Adrenal gland (tissue), 12 donors: Measurements from ENCODE around the gene CNTNAP2. TPM values are rescaled to one million over a fixed set of nuclear protein-coding genes. Genes with fewer than 3 reads are reported as not detected.

ENCODE experiments used
- DNase-seq, 7 donors: peaks; one replicate each; pipeline ENCODE4 v3.0.0-alpha.2; 2019 to 2020
- H3K27ac ChIP-seq, 5 donors: fragments of 200-600 bp; sonication (generic) in 4 of 5; 1 replicate in 3 of 5; 2 replicates in 2 of 5; pipeline versions ENCODE4 v1.5.1 to v1.8.0; 2016 to 2020; ENCODE audit warnings: mild to moderate bottlenecking in 1 of 5
- H3K27me3 ChIP-seq: fragments of 200-600 bp; 2 replicates; pipeline ENCODE4 v1.8.0; 2021
- H3K36me3 ChIP-seq, 2 donors: fragments of 200-600 bp; replicated peaks in 1 of 2; 1 replicate in 1 of 2; 2 replicates in 1 of 2; pipeline versions ENCODE4 v1.5.1 to v1.8.0; 2018 to 2022
- H3K4me1 ChIP-seq, 2 donors: fragments of 200-600 bp; replicated peaks in 1 of 2; 1 replicate in 1 of 2; 2 replicates in 1 of 2; pipeline versions ENCODE4 v1.5.1 to v1.8.0; 2018 to 2021
- H3K4me3 ChIP-seq, 4 donors: fragments of 200-600 bp; sonication (generic) in 3 of 4; one replicate each; pipeline ENCODE4 v1.5.1; 2016 to 2018
- H3K9me3 ChIP-seq, 3 donors: fragments of 200-600 bp; sonication (generic) in 1 of 3; replicated peaks in 1 of 3; 1 replicate in 2 of 3; 2 replicates in 1 of 3; pipeline versions ENCODE4 v1.5.1 to v1.8.0; 2016 to 2021
- POLR2A ChIP-seq, 2 donors: fragments of 450-650 bp; IDR thresholded peaks; one replicate each; pipeline ENCODE4 v1.6.1; 2017; ENCODE audit warnings: antibody characterized with exemption in 2 of 2, mild to moderate bottlenecking in 2 of 2, moderate library complexity in 1 of 2
- WGBS, 4 donors: extraction: QIAGEN DNeasy Blood & Tissue Kit in 2 of 4; methylation state at CpG; one replicate each; pipeline versions ENCODE4 v1.1.5 to v1.1.7; 2013 to 2017; 5-methylcytosine and 5-hydroxymethylcytosine counted together
- intact Hi-C, 2 donors: fragments of 100-400 bp; cut with DNase I; formaldehyde crosslinking; loops; one replicate each; pipeline versions ENCODE4 v1.14.1 to v1.15.0; 2022 to 2023
- polyA plus RNA-seq, 3 donors: library from polyadenylated mRNA; stranded (reverse); fragments of 200-250 nt in 2 of 3; fragments of 350-450 nt in 1 of 3; fragmentation: Illumina TruSeq in 1 of 3; extraction: RNeasy Lipid Tissue Mini Kit (QIAGEN cat#74804) in 1 of 3; gene quantifications; one replicate each; pipeline ENCODE4 v1.2.3, GENCODE V29; 2013 to 2014
- total RNA-seq, 9 donors: library from RNA; depleted of rRNA in 4 of 9; stranded (reverse); fragments of >200 nt in 4 of 9; fragments of 120-200 nt in 1 of 9; fragmentation: NEBNext Ultra II Directional in 1 of 9; extraction: Animal tissue kit (Norgen Biotek cat#: 25700) in 1 of 9; gene quantifications; one replicate each; pipeline versions ENCODE4 v1.1.0 to v1.2.4, GENCODE V29; 2013 to 2023
- TF ChIP-seq, protein P1 (sequence below), 6 experiments: fragments of 450-650 bp in 4 of 6; fragments of 200-600 bp in 2 of 6; sonication (generic) in 1 of 6; IDR thresholded peaks; 1 replicate in 5 of 6; 2 replicates in 1 of 6; pipeline versions ENCODE4 v1.5.1 to v1.8.0; 2016 to 2021; ENCODE audit warnings: antibody characterized with exemption in 6 of 6, mild to moderate bottlenecking in 2 of 6, moderate library complexity in 1 of 6
- donor health status: healthy with polysubstance abuse.
- donor health status: Bipolar disorder and iron deficiency.
- donor health status: DM: yes; HTN: yes; CAD: no.
- donor health status: DM: no; HTN: no; CAD: no.
- donor health status: DM: no; HTN: no; CAD: no.
- donor health status: DM: yes; HTN: yes; CAD: no.

CNTNAP2 gene
- total and polyA plus RNA-seq, 12 donors: 0.14 to 6.3 (median 1.8) TPM; not detected in 2

DNA sequence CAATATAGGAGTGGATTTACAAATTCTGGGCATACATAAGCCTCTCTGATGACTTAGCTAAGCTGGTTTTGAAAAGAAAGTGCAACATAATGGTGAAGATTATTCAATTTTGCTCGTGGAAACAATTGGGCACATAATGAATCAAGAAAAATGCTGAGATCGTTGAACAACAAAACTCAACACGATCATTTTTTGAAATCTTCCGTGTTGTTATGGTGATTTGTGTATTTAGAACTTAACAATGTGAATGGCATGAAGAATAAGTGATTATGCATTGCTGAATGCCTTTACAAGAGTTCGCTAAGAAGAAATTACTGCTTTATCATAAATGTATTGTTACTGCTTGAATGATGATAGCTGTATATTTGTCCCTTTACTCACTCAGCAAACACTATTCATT is 875.0 kb downstream of the CNTNAP2 start:
- no peak for TF ChIP-seq POLR2A (IDR thresholded peaks at IDR 0.05)
- TF ChIP-seq, protein P1, sequence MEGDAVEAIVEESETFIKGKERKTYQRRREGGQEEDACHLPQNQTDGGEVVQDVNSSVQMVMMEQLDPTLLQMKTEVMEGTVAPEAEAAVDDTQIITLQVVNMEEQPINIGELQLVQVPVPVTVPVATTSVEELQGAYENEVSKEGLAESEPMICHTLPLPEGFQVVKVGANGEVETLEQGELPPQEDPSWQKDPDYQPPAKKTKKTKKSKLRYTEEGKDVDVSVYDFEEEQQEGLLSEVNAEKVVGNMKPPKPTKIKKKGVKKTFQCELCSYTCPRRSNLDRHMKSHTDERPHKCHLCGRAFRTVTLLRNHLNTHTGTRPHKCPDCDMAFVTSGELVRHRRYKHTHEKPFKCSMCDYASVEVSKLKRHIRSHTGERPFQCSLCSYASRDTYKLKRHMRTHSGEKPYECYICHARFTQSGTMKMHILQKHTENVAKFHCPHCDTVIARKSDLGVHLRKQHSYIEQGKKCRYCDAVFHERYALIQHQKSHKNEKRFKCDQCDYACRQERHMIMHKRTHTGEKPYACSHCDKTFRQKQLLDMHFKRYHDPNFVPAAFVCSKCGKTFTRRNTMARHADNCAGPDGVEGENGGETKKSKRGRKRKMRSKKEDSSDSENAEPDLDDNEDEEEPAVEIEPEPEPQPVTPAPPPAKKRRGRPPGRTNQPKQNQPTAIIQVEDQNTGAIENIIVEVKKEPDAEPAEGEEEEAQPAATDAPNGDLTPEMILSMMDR (IDR thresholded peaks at IDR 0.05): no peak
- Histone ChIP-seq H3K4me3 (no peak overlapping the region), H3K36me3 (no peaks in the 10 kb centered on the region), H3K4me1 (no peaks in the 10 kb centered on the region), H3K27me3 (no peaks in the 10 kb centered on the region), H3K27ac (no peak overlapping the region), H3K9me3 (no peaks in the 10 kb centered on the region)
- 65 to 75% (median 71%) methylated on average over 5 of the region's 5 CpGs for WGBS, 4 donors
- no peak for DNase-seq
- intact Hi-C loops: no loop called here

DNA sequence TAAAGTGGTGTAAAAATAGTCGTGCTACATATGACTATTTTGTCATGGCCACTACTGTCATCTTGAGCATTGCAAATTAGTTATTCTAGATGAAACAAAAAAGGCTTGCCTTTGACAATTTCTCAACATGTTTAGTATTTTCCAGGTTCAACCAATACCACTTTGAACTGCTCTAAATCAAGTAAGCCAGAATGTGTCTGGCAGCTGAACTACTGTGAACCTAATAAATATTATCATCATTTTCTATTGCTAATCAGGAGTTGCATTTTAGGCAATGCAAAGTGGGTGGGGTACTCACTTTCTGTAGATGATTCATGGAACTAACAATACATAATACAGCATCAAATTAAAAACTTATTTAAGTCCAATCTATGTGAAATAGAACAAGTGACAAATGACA is 877.2 kb downstream of the CNTNAP2 start:
- Histone ChIP-seq H3K36me3 (no peaks in the 10 kb centered on the region), H3K4me1 (no peaks in the 10 kb centered on the region), H3K4me3 (no peak overlapping the region), H3K9me3 (no peaks in the 10 kb centered on the region), H3K27ac (no peak overlapping the region), H3K27me3 (no peaks in the 10 kb centered on the region)
- DNase-seq: no peak
- intact Hi-C loops: no loop called here
- WGBS, 4 donors: 59 to 80% (median 71%) methylated on average over 1 of the region's 1 CpG
- TF ChIP-seq, protein P1 (IDR thresholded peaks at IDR 0.05): no peak
- TF ChIP-seq POLR2A (IDR thresholded peaks at IDR 0.05): no peak

DNA sequence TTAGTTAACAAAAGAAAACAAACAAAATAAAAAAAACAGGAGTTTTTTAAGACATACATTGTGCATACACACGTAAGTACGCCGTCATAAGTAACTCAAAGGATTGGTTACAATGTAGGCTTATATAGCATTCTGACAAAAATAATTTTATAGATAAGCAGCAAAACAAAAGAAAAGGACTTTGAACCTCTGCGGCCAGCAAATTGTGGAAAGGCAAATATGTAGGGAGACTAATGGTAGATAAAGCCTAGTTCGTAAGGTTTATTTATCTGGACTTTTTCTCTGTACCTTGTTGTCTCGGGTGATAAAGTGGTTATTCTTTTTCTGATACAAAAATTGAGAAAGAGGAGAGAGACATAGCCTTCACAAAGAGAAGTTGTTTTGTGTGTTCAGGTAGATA is 891.9 kb downstream of the CNTNAP2 start:
- no peak overlapping the region for H3K4me3 ChIP-seq
- no peaks in the 10 kb centered on the region for H3K36me3 ChIP-seq
- H3K27me3 ChIP-seq: no peaks in the 10 kb centered on the region
- H3K9me3 ChIP-seq: no peaks in the 10 kb centered on the region
- H3K4me1 ChIP-seq: no peaks in the 10 kb centered on the region
- no peak overlapping the region for H3K27ac ChIP-seq
- intact Hi-C loops: no loop called here
- 66 to 91% (median 79%) methylated on average over 6 of the region's 6 CpGs for WGBS, 4 donors
- TF ChIP-seq POLR2A (IDR thresholded peaks at IDR 0.05): no peak
- TF ChIP-seq, protein P1 (IDR thresholded peaks at IDR 0.05): no peak
- no peak for DNase-seq

DNA sequence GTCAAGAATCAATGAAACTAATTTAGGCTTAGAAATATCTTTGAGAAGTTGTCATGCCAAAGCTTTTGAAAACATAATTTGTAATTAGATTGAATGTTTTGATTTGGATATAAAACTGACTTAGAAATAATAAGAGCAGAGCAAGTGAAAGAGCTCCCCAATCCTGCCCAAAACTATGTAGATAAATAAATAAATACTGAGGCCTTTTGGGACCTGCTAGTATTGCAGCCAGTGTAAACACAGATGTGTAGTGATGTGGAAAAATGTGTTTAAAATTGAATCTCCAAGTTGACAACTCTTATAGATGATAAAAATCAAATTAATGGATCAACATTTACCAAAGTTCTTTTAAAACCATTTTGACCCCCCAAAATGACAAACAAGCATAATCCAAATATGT is 896.1 kb downstream of the CNTNAP2 start:
- Histone ChIP-seq H3K4me3 (no peak overlapping the region), H3K27ac (no peak overlapping the region), H3K27me3 (no peaks in the 10 kb centered on the region), H3K36me3 (no peaks in the 10 kb centered on the region), H3K4me1 (no peaks in the 10 kb centered on the region), H3K9me3 (no peaks in the 10 kb centered on the region)
- TF ChIP-seq, protein P1 (IDR thresholded peaks at IDR 0.05): no peak
- no peak for TF ChIP-seq POLR2A (IDR thresholded peaks at IDR 0.05)
- intact Hi-C loops: no loop called here
- no peak for DNase-seq
